GM18517 (cell line): ENCODE data around the gene ZNF138.
"Not testable (repeated sequence)": the region's sequence is repeated elsewhere in the genome, so short reads cannot be mapped to it uniquely, and the experiment has no call there.

ENCODE experiments used
- ATAC-seq: cut with Tn5 transposase; IDR thresholded peaks from one replicate; pipeline ENCODE4 v1.9.1; 2021; ENCODE audit warnings: mild to moderate bottlenecking, moderate library complexity; ENCODE audit not compliant: unreplicated experiment

Gene ZNF138

DNA sequence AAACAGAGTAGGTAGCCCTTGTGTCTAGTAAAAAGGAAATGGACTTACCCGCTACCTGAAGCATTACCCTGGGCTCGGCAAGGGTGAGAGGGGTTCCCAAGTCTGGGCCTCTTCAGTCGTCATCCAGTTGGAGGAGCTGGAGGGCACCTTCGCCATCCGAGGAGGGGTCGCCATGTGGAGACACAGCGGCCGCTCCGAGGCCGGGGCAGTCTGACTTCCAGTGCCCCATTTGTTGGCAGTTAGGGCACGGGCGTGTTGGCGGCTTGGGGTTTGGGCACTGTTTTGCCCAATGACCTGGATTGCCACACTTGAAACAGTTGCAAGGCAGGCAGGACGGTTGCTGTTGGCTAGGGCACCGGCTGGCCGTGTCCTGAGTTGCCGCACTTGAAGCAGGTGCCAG is 43.8 kb downstream of the ZNF138 start:
- not testable (repeated sequence) for ATAC-seq

DNA sequence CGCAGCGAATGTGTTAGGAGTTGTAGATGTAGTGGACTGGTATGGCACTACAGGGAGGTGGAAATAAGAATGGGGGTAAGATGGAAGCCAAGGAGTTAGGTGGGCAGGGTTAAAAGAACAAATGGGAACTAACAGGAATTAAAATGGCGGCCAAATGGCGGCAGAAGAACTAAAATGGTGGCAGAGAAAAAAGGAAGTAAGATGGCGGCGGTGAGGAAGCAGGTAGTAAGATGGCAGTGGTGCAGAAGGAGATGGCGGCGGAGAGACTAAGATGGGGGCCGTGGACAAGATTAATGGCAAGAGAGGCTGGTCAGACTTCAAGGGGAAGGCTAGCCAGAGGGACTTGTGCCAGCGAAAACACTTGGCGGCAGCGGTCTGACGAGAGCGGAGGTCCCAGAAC is 44.5 kb downstream of the ZNF138 start:
- no peak for ATAC-seq

DNA sequence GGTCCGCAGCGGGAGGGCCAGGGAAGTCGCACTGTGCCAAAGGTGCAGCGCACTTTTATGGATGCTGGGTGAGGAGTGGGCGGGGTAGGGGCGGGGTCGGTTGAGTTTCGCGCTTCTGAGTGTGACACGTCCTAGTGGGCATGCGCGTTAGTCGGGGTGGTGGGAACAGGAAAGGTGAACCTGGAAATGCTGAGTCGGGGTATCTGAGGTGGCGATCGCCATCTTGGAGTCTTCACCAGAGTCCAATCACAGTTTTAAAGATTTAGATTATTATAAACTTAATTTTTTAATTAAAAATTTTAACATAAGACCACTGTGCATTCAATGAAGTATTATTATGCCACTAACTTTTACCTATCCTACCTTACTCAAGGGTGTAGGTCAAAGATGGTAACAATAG is 45.7 kb downstream of the ZNF138 start:
- no peak for ATAC-seq

DNA sequence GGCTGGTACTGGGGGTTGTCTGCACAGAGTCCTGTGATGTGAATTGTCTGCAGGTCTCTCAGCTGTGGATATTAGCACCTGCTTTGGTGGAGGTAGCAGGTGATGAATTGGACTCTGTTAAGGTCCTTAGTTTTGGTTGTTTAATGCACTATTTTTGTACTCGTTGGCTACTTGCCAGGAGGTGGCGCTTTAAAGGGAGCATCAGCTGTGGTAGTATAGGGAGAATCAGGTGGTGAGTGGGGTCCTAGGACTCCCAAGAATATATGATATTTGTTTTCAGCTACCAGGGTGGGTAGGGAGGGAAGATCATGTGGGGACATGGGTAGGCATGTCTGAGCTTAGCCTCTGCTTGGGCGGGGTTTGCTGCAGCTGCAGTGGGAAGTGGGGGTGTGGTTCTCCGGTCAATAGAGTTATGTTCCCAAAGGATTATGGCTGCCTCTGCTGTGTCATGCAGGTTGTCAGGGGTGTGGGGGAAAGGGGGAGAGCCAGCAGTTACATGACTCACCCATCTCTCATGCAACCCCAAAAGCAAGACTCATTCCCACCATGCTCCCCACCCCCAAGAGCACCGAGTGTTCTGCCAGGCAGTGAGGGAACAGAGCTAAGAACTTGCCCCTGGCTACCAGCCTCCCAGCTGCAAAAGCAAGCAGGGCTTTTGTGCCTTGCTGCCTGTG is 55.2 kb downstream of the ZNF138 start:
- no peak for ATAC-seq

DNA sequence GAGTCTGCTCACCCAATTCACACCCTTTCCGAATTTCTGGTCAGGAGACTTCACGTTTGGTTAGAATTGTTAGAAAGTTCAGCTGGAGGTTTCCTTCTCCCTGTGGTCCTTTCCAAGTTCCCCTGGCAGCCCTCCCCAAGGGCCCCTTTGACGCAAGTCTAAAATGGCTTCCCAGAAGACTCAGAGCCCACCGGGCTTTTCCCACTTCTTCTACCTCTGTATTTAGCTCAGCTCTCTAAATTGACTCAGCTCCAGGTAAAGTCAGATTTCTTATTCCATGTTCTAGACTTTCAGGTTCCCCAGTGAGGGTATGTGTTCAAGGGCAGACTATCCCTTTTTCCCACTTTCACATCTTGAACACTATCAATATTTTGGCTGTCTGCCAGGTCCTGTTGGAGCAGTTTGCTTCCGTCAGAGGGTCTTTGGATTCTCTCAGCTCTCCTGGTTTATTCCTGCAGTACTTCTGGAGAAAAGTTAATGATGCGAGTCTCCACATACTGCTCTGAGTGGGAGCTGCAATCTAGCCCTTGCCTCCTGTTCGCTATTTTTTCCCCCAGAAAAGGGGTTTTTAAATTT is 55.8 kb downstream of the ZNF138 start:
- no peak for ATAC-seq

DNA sequence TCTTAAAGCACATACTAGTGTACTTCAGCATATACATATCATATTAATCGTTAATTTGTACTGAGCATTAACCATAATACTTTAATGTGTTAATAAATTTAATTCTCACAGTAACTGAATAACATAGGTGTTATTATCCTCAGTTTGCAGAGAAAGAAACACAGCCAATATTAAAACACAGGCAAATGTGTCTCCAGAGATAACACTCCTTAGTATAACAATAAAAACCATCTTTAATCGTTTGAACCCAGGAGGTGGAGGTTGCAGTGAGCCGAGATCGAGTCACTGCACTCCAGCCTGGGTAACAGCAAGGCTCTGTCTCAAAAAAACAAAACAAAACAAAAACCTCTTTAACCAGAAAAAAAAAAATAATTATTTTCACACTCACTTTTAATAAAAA is 59.5 kb downstream of the ZNF138 start:
- ATAC-seq, result no peak

DNA sequence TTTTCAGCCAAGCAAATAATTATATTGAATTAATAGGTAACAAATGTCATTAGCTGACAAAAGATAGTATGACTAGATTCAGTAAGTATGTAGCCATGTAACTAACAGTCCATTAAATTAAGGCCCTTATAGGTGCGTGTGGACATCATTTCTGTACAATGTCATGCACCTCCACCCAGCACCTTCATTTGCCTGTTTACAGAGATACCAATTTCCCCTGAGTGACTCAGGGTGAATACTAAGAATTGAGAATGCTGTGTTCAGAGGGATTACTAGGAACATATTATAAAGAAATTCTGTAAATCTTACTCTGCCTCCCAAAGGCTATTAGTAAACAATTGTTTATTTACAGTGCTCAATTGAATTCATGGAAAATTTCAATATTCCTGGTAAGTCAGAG is 60.7 kb downstream of the ZNF138 start:
- ATAC-seq, result no peak

DNA sequence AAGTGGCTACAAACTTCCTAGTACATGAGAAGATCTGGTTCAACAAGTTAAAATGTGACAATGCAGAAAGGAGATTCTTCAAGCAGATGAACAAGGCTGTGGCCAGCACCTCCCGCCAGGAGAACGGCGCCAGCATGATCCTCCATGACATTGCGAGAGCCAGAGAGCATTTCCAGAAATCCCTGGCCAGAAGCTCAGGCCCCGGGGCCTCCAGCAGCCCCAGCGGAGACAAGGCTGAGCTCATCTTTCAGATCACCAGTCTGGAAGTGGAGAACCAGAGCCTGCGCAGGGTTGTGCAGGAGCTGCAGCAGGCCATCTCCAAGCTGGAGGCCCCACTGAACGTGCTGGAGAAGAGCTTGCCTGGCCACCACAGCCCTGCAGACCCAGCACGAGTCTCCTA is 68.8 kb downstream of the ZNF138 start:
- ATAC-seq, result no peak

DNA sequence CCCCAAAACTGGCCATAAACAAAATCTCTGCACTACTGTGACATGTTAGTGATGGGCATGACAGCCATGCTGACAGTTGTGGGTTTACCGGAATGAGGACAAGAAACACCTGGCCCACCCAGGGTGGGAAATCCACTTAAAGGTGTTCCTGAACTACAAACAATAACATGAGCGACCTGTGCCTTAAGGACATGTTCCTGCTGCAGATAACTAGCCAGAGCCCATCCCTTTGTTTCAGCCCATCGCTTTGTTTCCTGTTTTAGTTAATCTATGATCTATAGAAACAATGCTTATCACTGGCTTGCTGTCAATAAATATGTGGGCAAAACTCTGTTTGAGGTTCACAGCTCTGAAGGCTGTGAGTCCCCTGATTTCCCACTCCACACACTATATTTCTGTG is 69.3 kb downstream of the ZNF138 start:
- ATAC-seq, result not testable (repeated sequence)

DNA sequence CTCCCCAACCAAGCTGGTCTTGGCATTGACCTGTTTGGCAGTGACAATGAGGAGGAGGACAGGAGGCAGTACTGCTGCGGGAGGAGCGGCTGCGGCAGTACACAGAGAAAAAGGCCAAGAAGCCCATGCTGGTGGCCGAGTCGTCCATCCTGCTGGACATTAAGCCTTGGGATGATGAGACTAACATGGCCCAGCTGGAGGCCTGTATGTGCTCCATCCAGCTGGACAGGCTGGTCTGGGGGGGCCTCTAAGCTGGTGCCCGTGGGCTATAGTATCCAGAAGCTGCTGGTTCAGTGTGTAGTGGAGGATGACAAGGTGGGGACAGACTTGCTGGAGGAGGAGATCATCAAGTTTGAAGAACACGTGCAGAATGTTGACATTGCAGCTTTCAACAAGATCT is 69.7 kb downstream of the ZNF138 start:
- no peak for ATAC-seq

DNA sequence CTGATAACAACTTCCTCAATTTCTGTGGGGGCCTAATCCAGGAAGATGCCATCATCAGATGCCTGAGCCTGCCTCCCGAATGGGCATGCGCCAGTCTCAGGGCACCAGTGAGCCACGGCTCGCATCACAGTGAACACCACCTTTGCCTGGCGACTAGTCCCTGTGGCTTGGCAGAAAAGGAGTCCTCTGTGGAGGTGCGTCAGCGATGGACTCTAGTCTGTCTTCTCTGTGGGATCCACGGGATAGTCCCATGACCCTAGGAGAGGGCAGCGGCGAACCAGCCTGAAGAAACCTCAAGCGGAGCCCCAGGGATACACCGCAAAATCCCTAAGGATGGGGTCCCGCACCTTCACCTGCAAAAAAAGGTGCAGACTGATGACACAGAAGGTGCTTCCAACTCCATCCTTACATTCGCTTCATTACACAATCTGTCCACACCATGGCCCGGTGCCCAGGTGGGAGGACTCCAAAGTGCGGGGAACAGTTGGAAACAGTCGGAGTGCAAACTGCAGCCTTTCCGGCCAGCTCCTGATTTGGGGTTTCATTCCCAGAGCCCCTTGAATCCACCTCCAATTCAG is 73.7 kb downstream of the ZNF138 start:
- no peak for ATAC-seq

DNA sequence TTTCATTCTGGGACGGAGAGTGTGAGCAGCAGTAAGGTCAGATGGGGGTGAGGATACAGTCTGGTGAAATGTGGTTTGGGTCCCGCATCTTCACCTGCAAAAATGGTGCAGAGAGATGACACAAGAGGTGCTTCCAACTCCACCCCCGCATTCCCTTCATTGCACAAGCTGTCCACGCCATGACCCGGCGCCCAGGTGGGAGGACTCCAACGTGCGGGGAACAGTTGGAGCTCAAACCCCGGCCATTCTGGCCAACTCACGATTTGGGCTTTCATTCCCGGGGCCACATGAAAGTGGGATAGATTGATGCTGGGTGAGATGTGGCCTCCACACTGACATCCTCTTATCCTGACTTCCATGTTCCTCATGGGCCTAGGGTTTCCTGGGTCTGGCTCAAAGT is 74.3 kb downstream of the ZNF138 start:
- ATAC-seq, result no peak

DNA sequence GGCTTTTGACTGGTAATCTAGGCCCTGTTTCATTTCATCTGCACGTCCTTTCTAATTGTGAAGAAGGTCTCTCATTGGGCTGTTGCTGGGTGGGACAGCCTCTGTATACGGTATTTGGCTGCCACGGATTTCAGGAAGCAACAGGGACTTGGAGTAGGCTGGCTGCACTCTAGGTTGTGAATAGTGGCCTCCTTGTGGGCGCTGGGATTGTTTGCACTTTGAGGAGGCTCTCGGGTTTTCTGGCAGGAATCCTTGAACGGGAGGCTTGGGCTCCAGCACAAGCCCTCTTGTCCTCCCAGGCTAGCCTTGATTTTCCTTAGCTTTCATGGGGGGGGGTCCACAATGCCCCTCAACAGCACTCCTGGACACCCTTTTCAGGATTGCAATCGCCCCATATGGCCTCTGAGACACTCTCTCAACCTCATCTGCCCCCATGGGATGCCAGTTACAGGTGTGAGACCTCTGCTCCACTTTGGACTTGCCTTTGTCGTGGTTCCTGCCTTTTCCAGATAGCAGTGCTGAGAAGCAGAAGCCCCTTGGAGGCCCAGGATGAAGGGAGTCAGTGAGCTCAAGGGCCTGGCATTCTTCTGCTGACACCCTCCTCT is 75.0 kb downstream of the ZNF138 start:
- ATAC-seq, result no peak

DNA sequence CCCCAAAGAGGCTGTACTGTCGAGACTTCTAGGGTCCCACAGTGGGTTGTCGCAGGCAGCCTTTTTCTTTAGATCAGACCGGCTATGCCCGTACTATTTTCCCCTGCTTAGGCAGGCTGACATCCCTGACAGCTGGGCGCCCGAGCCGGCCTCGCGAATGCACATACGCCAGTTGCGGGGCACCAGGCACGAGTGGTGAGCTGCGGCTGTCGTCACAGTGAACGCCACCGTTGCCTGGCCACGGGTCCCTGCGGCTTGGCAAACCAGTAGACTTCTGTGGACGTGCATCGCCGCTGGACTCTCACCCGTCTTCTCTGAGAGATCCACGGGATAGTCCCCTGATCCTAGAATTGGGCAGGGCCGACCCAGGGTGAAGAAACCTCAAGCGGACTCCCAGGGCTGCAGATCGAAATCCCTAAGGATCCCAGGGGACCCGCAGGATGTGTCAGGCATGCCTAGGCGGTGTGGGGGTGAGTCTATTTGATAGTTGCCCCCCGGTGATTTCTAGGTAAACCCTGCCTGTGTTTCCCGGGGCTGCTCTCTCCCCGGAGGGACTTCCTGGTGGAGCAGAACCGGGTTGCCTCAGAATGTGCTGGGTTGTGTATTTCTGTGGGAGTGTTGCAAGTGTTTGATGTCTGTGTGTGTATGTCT is 75.8 kb downstream of the ZNF138 start:
- ATAC-seq, result no peak

DNA sequence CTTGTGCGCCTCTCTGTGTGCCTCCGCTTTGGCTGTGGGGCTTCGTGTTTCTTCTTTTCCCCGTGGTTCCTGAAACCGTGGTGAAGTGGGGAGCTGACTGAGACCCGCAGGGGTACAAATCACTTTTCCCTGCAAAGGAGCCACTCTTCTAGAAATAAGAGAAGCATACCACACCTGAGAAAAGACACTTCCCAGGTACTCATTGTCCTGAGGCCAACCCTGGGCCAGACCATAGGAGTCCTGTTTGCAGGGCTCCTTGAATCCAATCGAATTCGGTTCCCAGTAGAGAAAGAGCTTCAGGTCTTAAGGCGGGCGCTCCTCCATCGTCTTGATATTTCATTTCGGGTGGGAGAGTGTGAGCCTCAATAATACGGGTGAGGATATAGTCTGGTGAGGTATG is 76.4 kb downstream of the ZNF138 start:
- ATAC-seq, result no peak

DNA sequence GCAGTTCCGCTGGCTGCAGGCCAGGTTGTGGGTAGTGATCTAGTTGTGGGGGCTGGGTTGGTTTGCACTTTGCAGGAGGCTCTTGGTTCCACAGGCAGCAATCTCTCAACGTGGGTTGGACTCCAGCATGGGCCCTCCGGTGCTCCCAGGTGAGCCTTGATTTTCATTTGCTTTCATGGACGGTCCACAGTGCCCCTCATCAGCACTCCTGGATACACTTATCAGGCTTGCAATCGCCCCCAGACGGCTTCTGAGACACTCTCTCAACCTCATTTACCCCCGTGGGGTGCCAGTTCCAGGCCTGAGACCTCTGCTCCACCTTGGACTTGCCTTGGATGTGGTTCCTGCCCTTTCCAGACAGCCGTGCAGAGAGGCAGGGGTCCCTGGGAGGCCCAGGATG is 77.5 kb downstream of the ZNF138 start:
- no peak for ATAC-seq

DNA sequence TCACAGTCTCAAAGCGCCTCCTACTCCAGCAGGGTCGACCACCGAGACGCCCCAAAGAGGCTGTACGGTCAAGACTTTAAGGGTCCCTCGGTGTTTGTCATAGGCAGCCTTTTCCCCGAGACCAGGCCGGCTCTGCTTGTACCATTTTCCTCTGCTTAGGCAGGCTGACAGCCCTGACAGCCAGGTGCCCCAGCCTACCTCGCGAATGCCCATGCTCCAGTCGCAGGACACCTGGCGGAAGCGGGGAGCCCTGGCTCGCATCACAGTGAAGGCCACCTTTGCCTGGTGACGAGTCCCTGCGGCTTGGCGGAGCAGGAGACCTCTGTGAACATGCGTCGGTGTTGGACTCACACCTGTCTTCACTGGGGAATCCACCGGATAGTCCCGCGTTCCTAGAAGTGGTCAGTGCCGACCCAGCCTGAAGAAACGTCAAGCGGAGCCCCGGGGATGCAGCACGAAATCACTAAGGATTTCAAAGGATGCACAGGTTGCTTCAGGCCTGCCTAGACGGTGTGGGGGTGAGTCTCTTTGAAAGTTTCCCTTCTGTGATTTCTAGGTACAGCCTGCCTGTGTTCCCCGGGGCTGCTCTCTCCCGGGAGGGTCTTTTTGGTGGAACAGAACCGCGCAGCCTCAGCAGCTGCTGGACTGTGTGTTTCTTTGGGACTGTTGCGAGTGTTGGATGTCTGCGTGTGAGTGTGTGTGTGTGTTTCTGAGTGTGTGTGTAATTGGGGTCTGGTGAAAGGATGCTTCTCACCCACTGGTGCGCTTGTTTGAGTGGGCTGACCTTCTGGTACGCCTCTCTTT is 78.3 kb downstream of the ZNF138 start:
- no peak for ATAC-seq

DNA sequence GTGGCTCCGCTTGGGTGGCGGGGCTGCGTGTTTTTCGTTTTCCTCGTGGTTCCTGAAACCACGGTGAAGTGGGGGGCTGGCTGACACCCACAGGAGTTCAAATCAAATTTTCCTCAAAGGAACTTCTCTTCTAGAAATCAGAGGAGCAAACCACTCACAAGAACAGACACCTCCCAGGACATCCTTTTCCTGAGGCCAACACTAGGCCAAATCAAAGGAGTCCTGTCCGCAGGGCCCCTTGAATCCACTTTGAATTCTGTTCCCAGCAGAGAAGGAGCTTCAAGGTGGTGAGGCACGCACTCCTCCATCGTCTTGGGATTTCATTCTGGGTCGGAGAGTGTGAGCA is 78.9 kb downstream of the ZNF138 start:
- no peak for ATAC-seq

DNA sequence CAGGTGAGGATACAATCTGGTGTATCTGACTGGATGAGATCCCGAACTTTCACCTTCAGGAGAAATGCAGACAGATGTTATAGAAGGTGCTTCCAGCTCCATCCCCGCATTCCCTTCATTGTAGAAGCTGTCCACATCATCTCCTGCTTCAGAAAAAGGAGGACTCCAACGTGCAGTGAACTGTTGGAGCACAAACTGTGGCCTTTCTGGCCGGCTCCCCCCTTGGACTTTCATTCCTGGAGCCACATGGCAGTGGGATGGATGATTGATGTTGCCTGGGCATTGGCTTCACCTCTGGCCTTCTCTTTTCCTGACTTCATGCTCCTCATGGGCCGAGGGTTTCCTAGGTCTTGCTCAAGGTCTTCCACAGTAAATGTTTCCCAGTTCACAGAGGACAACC is 79.3 kb downstream of the ZNF138 start:
- ATAC-seq, result no peak

DNA sequence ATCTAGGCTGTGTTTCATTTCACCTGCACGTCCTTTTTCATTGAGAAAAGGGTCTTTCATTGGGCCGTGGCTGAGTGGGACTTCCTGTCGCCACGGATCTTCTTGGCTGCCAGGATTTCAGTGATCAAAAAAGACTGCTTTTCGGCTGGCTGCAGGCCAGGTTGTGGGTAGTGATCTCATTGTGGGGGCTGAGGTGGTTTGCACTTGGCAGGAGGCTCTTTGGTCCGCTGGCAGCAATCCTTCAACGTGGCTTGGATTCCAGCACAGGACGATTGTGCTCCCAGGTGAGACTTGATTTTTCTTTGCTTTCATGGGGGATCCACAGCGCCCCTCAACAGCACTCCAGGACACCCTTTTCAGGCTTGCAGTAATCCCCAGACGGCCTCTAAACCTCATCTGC is 79.9 kb downstream of the ZNF138 start:
- ATAC-seq, result no peak

DNA sequence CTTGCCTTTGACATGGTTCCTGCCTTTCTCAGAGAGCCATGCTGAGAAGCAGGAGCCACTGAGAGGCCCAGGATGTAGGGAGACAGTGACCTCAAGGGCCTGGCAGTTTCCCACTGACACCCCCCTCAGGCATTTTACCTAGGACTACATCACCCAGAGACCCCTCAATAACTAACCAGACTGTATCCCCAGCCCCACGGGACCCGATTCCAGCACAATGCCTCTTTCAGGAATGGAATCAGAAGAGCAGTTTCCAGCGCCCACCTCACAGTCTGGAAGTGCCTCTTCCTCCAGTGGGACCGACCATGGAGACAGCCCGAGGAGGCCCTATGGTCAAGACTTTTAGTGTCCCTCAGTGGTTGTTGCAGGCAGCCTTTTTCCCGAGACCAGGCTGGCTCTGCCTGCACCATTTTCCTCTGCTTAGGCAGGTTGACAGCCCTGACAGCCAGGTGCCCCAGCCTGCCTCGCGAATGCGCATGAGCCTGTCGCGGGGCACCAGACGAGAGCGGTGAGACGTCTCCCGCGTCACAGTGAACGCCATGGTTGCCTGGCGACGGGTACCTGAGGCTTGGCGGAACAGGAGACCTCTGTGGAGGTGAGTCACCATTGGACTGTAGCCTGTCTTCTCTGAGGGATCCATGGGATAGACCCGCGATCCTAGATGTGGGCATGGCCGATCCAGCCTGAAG is 80.5 kb downstream of the ZNF138 start:
- ATAC-seq, result no peak
